GM12875 (cell line): Measurements from ENCODE around the gene WDR88.

Experiments
- H3K4me3 ChIP-seq: one replicate; pipeline ENCODE4 v1.5.1; 2011; ENCODE audit warnings: low read depth, low read length, control low read depth
- TF ChIP-seq, protein P1 (sequence below): IDR thresholded peaks from 2 replicates; pipeline ENCODE4 v1.5.1; 2011; ENCODE audit warnings: low read depth, mild to moderate bottlenecking, control low read depth, inconsistent platforms, low read length, moderate library complexity, borderline replicate concordance; ENCODE audit not compliant: insufficient read depth

Gene WDR88

GRCh38 chr19:33195645-33196347 is 63.9 kb downstream of the WDR88 start:
- no peak overlapping the region for H3K4me3 ChIP-seq
- TF ChIP-seq, protein P1, sequence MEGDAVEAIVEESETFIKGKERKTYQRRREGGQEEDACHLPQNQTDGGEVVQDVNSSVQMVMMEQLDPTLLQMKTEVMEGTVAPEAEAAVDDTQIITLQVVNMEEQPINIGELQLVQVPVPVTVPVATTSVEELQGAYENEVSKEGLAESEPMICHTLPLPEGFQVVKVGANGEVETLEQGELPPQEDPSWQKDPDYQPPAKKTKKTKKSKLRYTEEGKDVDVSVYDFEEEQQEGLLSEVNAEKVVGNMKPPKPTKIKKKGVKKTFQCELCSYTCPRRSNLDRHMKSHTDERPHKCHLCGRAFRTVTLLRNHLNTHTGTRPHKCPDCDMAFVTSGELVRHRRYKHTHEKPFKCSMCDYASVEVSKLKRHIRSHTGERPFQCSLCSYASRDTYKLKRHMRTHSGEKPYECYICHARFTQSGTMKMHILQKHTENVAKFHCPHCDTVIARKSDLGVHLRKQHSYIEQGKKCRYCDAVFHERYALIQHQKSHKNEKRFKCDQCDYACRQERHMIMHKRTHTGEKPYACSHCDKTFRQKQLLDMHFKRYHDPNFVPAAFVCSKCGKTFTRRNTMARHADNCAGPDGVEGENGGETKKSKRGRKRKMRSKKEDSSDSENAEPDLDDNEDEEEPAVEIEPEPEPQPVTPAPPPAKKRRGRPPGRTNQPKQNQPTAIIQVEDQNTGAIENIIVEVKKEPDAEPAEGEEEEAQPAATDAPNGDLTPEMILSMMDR = no peak

- TF ChIP-seq, protein P1 = no peak
- no peak overlapping the region for H3K4me3 ChIP-seq
Measured at GRCh38 chr19:33196446-33197193, 64.7 kb downstream of the WDR88 start.

- TF ChIP-seq, protein P1 = no peak
- no peak overlapping the region for H3K4me3 ChIP-seq
Measured at GRCh38 chr19:33197591-33198000, 65.7 kb downstream of the WDR88 start.

DNA sequence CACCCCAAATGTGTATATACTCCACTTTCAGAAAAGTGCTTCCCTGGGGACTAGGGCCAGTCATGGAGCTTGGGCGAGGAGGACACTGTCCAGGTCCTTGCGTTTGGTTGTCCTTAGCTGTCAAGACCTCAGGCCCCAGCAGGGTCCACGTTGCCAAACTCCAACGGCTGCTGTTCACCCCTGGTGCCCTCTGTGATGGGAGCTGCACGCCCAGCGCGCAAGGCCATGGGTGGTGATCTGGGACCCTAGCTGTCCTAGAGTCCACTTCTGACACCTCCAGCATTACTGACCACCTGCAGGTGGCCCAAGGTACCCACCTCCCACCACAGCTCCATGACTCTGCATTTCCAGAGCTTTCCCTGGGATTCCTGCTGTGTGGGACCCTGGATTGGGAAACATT is 66.3 kb downstream of the WDR88 start:
- no peak overlapping the region for H3K4me3 ChIP-seq
- TF ChIP-seq, protein P1 = no peak

DNA sequence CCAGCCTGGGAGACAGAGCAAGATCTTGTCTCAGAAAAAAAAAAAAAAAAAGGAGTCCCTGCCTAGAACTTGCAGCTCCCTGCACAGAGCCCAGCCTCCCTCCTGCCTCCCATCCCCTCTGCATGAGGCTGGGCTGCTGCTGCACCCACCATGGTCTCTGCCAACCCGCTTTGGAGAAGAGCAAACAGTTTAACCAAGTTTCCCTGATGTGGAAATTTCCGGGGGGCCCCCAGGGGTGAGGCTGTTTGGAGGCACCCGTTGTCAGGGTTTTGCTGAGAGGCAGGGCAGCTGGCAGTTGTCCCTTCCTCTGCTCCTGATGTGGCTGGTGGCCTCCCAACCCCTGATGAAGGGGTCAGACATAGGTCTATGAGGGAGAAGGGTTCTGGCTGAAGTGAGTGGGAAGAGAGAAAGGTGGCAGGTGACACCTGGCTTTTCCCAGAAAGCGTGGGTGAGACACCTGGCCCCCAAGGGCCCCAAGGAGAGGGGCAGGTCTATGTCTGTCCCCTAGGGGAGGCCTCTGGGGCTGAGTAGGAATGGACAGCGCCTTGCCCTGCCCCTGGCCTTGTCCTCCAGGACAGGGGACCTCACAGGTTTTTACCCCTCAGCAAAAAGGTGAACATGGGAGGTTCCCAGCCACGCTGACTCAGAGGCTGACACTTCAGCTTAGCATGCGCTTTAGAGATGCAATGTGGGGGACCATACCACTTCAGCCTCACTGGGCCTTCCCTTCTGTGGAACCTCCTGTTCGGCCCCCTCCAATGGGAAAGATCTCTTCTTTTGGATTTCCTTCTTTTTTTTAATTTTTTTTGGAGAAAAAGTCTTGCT is 67.7 kb downstream of the WDR88 start:
- no peak overlapping the region for H3K4me3 ChIP-seq

GRCh38 chr19:33201473-33201872 is 69.6 kb downstream of the WDR88 start:
- TF ChIP-seq, protein P1 = no peak
- H3K4me3 ChIP-seq = no peak overlapping the region

More for the DNA sequence above, 67.7 kb downstream of the WDR88 start:
- TF ChIP-seq, protein P1 = no peak
